ENCODE results near the gene RBAK.

DNA sequence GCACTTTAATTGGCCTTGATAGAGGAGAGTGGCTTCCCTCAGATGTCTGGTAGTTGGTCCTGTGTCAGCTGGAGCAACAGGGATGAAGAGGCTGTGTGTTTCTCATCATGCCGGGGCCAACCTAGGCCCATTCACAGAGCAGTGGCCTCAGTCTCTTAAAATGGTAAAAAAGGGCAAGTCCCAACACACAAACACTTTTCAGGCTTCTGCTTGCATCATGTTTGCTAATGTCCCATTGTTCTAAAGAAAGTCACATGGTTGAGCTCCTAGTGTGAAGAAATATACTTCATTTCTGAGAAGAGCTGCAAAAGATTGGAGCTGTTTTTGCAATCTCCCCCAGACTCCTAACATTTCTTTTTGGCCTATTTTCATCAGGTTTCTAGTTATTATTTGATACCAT, 40.6 kb upstream of the RBAK start:
- TF ChIP-seq POLR2A (IDR thresholded peaks at IDR 0.05) = no peak
- TF ChIP-seq, protein P1, sequence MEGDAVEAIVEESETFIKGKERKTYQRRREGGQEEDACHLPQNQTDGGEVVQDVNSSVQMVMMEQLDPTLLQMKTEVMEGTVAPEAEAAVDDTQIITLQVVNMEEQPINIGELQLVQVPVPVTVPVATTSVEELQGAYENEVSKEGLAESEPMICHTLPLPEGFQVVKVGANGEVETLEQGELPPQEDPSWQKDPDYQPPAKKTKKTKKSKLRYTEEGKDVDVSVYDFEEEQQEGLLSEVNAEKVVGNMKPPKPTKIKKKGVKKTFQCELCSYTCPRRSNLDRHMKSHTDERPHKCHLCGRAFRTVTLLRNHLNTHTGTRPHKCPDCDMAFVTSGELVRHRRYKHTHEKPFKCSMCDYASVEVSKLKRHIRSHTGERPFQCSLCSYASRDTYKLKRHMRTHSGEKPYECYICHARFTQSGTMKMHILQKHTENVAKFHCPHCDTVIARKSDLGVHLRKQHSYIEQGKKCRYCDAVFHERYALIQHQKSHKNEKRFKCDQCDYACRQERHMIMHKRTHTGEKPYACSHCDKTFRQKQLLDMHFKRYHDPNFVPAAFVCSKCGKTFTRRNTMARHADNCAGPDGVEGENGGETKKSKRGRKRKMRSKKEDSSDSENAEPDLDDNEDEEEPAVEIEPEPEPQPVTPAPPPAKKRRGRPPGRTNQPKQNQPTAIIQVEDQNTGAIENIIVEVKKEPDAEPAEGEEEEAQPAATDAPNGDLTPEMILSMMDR (IDR thresholded peaks at IDR 0.05) = no peak
